GM18951 (cell line): ENCODE data around the gene RDX.

Experiments used
- POLR2A ChIP-seq: IDR thresholded peaks from 4 replicates; pipeline ENCODE4 v1.6.1; 2011; ENCODE audit warnings: mild to moderate bottlenecking; ENCODE audit not compliant: insufficient read length, insufficient read depth; ENCODE audit errors: extremely low read depth
- in situ Hi-C: fragments of 300-500 bp; cut with MboI; formaldehyde crosslinking; loops from one replicate; pipeline ENCODE4 v1.12.0; 2022; ENCODE audit warnings: low sequenced_read_pairs, mixed read lengths, inconsistent platforms; ENCODE audit not compliant: unreplicated experiment

RDX gene

DNA sequence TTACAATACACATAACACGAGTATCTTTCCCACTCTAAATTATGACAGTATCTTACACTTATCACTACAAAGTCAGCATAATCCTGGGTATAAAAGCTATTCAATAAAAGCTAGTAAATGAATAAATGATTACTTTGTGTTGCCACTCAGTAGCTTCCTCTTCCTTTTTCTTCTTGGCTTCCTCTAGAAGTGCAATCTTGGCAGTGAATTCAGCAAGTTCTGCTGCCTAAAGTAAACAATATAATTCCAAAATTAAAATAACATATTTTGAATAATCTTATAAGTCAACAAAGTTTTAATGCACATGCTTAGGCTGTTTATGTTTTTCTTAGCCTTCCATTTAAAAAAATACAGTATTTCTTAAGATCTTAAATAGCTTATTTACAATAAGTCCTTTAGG lies 60.4 kb downstream of the RDX start:
- in situ Hi-C loops = no loop called here
- no peak for TF ChIP-seq POLR2A

- in situ Hi-C loops = no loop called here
- no peak for TF ChIP-seq POLR2A
Measured at GRCh38 chr11:110230377-110230776, 66.0 kb downstream of the RDX start.

GRCh38 chr11:110219006-110219785 lies 77.2 kb downstream of the RDX start:
- TF ChIP-seq POLR2A = no peak
- in situ Hi-C loops = no loop called here

GRCh38 chr11:110217936-110218335 lies 78.5 kb downstream of the RDX start:
- in situ Hi-C loops = no loop called here

GRCh38 chr11:110217223-110217877 lies 79.1 kb downstream of the RDX start:
- TF ChIP-seq POLR2A = no peak
- in situ Hi-C loops = no loop called here

More at GRCh38 chr11:110217936-110218335, 78.5 kb downstream of the RDX start:
- TF ChIP-seq POLR2A = no peak

DNA sequence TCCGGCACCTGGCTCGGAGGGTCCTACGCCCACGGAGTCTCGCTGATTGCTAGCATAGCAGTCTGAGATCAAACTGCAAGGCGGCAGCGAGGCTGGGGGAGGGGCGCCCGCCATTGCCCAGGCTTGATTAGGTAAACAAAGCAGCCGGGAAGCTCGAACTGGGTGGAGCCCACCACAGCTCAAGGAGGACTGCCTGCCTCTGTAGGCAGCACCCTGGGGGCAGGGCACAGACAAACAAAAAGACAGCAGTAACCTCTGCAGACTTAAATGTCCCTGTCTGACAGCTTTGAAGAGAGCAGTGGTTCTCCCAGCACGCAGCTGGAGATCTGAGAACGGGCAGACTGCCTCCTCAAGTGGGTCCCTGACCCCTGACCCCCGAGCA lies 87.1 kb downstream of the RDX start:
- in situ Hi-C loops = loop anchor here (10.0 kb wide), 1 partner anchor 225 kb away; no protein-coding TSS in a partner anchor

GRCh38 chr11:110208678-110209312 lies 87.6 kb downstream of the RDX start:
- in situ Hi-C loops = loop anchor here (10.0 kb wide), 1 partner anchor 226 kb away; no protein-coding TSS in a partner anchor

DNA sequence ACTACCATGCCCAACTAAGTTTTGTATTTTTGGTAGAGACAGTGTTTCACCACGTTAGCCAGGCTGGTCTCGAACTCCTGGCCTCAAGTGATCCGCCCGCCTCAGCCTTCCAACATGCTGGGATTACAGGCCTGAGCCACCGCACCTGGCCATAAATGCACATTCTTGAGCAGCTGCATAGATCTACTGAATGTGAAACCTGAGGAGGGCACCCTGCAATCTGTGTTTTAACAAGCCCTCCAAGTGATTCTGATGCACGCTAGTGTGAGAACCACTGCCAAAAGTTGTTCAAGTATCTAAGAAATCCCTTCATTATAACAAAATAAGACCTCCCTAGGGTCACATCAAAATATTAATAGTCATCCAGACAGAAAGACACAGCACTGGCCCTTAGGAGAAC lies 89.3 kb downstream of the RDX start:
- in situ Hi-C loops = loop anchor here (10.0 kb wide), 1 partner anchor 228 kb away; no protein-coding TSS in a partner anchor
- no peak for TF ChIP-seq POLR2A

GRCh38 chr11:110200836-110201235 lies 95.6 kb downstream of the RDX start:
- TF ChIP-seq POLR2A = no peak
- in situ Hi-C loops = loop anchor here (5.0 to 10.0 kb wide), 2 partner anchors 166 to 234 kb away; no protein-coding TSS in a partner anchor

GRCh38 chr11:110200241-110200640 lies 96.2 kb downstream of the RDX start:
- in situ Hi-C loops = loop anchor here (5.0 to 10.0 kb wide), 2 partner anchors 167 to 235 kb away; no protein-coding TSS in a partner anchor
- TF ChIP-seq POLR2A = no peak

GRCh38 chr11:110199184-110199981 lies 97.0 kb downstream of the RDX start:
- in situ Hi-C loops = no loop called here
- TF ChIP-seq POLR2A = no peak

DNA sequence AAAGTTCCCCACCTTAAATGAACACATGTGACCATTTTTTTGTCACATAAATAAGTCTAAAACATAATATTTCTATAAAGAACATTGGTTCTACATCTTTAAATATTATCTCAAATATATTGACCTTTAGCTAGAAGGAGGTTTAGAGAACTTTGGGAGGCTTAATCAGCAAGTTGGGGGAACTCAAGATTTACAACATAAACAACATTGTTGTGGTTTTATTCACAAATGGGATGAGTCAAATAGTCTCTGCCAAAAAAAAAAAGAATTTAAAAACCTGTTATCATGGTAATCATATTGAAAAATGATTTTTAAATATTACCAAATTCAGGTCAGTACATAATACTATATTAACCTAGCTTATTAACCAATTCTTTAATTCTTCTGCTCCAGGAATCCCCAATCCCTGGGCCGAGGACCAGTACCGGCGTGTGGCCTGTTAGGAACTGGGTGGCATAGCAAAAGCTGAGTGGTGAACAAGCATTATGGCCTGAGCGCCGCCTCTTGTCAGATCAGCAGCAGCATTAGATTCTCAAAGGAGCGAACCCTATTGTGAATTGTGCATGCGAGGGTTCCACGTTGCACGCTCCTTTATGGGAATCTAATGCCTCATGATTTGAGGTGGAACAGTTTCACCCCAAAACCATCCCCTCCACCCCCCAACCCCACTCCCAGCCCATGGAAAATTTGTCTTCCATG lies 98.2 kb downstream of the RDX start:
- TF ChIP-seq POLR2A = no peak
- in situ Hi-C loops = no loop called here

DNA sequence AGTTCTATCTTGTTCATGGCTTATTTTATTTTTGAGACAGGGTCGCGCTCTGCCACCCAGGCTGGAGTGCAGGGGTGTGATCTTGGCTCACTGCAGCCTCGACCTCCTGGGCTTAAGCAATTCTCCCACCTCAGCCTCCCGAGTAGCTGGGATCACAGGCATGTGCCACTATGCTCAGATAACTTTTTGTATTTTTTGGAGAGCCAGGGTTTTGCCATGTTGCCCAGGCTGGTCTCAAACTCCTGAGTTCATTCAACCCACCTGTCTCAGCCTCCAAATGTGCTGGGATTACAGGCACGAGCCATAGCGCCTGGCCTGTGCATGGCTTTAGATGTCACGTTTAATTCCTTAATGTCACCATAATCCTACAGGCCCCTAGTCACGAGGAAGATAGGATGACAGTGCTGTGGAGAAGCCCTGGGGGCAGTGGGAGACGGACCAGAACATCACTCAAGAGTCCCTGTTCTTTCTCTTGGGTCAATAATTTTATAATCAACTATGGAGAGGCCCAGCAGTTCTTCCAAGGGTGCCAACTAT lies 99.5 kb downstream of the RDX start:
- in situ Hi-C loops = no loop called here

More for the DNA sequence above, 99.5 kb downstream of the RDX start:
- no peak for TF ChIP-seq POLR2A
